ENCODE measurements around the gene SLAMF9. TPM values are rescaled to one million over a fixed set of nuclear protein-coding genes. Genes with fewer than 3 reads are reported as not detected.

Gene SLAMF9
- total RNA-seq, 2 donors from 2014 or later = not detected

GRCh38 chr1:159920202-159920601 lies 33.8 kb downstream of the SLAMF9 start:
- Mint-ChIP-seq H3K27me3 (ENCODE audit: insufficient read depth) (no peaks in the 10 kb centered on the region), H3K27ac (no peak overlapping the region), H3K4me1 (peaks cover 63% of the 10 kb centered on the region), H3K9me3 (no peaks in the 10 kb centered on the region), H3K4me3 (no peak overlapping the region), H3K36me3 (ENCODE audit: low read depth) (peaks cover 33% of the 10 kb centered on the region)
- no peak for TF ChIP-seq CTCF (conservative IDR thresholded peaks at IDR 0.05)
- WGBS, 2 experiments (ENCODE audit: insufficient coverage in 1 of 2, insufficient read length in 1 of 2) = 92 to 97% methylated on average over 8 to 10 of the region's 10 CpGs
- DNase-seq = no peak
- Histone ChIP-seq H3K4me3 (ENCODE audit: low read length) (no peak overlapping the region), H3K4me1 (ENCODE audit: control insufficient read depth, insufficient read depth, low read length) (peaks cover 30% of the 10 kb centered on the region), H3K9me3 (ENCODE audit: control insufficient read depth, low read length) (no peaks in the 10 kb centered on the region), H3K9ac (ENCODE audit: extremely low read depth, low read length, poor library complexity, severe bottlenecking) (no peak overlapping the region), H3K36me3 (ENCODE audit: control insufficient read depth, insufficient read depth, low read length) (peaks cover 51% of the 10 kb centered on the region), H3K27me3 (ENCODE audit: control insufficient read depth, insufficient read depth, low read length, poor library complexity, severe bottlenecking) (no peaks in the 10 kb centered on the region), H3K27ac (ENCODE audit: low read depth, low read length) (no peak overlapping the region)

GRCh38 chr1:159919236-159919865 lies 34.7 kb downstream of the SLAMF9 start:
- peaks cover 70% of the 10 kb centered on the region for H3K4me1 Mint-ChIP-seq
- H3K9ac ChIP-seq (ENCODE audit: extremely low read depth, low read length, poor library complexity, severe bottlenecking) = no peak overlapping the region
- H3K36me3 Mint-ChIP-seq (ENCODE audit: low read depth) = peaks cover 33% of the 10 kb centered on the region
- no peaks in the 10 kb centered on the region for H3K9me3 Mint-ChIP-seq
- no peak for DNase-seq
- WGBS, 2 experiments (ENCODE audit: insufficient coverage in 1 of 2, insufficient read length in 1 of 2) = 94 to 100% methylated on average over 8 to 10 of the region's 10 CpGs
- no peak for TF ChIP-seq CTCF (conservative IDR thresholded peaks at IDR 0.05)
- H3K4me3 ChIP-seq (ENCODE audit: low read length) = no peak overlapping the region
- H3K27ac Mint-ChIP-seq = no peak overlapping the region
- no peaks in the 10 kb centered on the region for H3K27me3 ChIP-seq (ENCODE audit: control insufficient read depth, insufficient read depth, low read length, poor library complexity, severe bottlenecking)
- no peak overlapping the region for H3K27ac ChIP-seq (ENCODE audit: low read depth, low read length)
- H3K9me3 ChIP-seq (ENCODE audit: control insufficient read depth, low read length) = no peaks in the 10 kb centered on the region
- H3K4me3 Mint-ChIP-seq = no peak overlapping the region
- peaks cover 51% of the 10 kb centered on the region for H3K36me3 ChIP-seq (ENCODE audit: control insufficient read depth, insufficient read depth, low read length)
- H3K27me3 Mint-ChIP-seq (ENCODE audit: insufficient read depth) = no peaks in the 10 kb centered on the region
- peaks cover 32% of the 10 kb centered on the region for H3K4me1 ChIP-seq (ENCODE audit: control insufficient read depth, insufficient read depth, low read length)

- H3K27me3 ChIP-seq (ENCODE audit: control insufficient read depth, insufficient read depth, low read length, poor library complexity, severe bottlenecking) = no peaks in the 10 kb centered on the region
- H3K4me1 ChIP-seq (ENCODE audit: control insufficient read depth, insufficient read depth, low read length) = peaks cover 38% of the 10 kb centered on the region
- no peak overlapping the region for H3K9ac ChIP-seq (ENCODE audit: extremely low read depth, low read length, poor library complexity, severe bottlenecking)
- Mint-ChIP-seq H3K4me3 (no peak overlapping the region), H3K9me3 (no peaks in the 10 kb centered on the region), H3K27me3 (ENCODE audit: insufficient read depth) (no peaks in the 10 kb centered on the region), H3K27ac (peak overlapping the region; percentile 9), H3K4me1 (peaks cover 71% of the 10 kb centered on the region), H3K36me3 (ENCODE audit: low read depth) (peaks cover 33% of the 10 kb centered on the region)
- H3K9me3 ChIP-seq (ENCODE audit: control insufficient read depth, low read length) = no peaks in the 10 kb centered on the region
- no peak for DNase-seq
- H3K27ac ChIP-seq (ENCODE audit: low read depth, low read length) = no peak overlapping the region
- WGBS, 2 experiments (ENCODE audit: insufficient coverage in 1 of 2, insufficient read length in 1 of 2) = 90 to 97% methylated on average over 4 to 13 of the region's 13 CpGs
- no peak for TF ChIP-seq CTCF (conservative IDR thresholded peaks at IDR 0.05)
- H3K4me3 ChIP-seq (ENCODE audit: low read length) = no peak overlapping the region
- peaks cover 51% of the 10 kb centered on the region for H3K36me3 ChIP-seq (ENCODE audit: control insufficient read depth, insufficient read depth, low read length)
These were observed 35.5 kb downstream of the SLAMF9 start for GRCh38 chr1:159918352-159919200.
